Parathyroid adenoma (tissue), 2 donors: ENCODE data around the gene CPSF3.
"Not testable (repeated sequence)": the region's sequence is repeated elsewhere in the genome, so short reads cannot be mapped to it uniquely, and the experiment has no call there.

ENCODE experiments used
- H2AFZ ChIP-seq: fragments of 300-600 bp; sonication (generic); one replicate; pipeline ENCODE4 v1.7.0; 2017; ENCODE audit warnings: antibody characterized with exemption, mild to moderate bottlenecking
- H3K27ac ChIP-seq: fragments of 300-600 bp; sonication (generic); one replicate; pipeline ENCODE4 v1.7.0; 2017
- H3K27me3 ChIP-seq: fragments of 300-600 bp; sonication (generic); one replicate; pipeline ENCODE4 v1.7.0; 2017; ENCODE audit warnings: low read length; ENCODE audit not compliant: control insufficient read depth, insufficient read depth
- H3K36me3 ChIP-seq: fragments of 300-600 bp; sonication (generic); one replicate; pipeline ENCODE4 v1.7.0; 2017; ENCODE audit warnings: low read length; ENCODE audit not compliant: control insufficient read depth, insufficient read depth
- H3K4me1 ChIP-seq: fragments of 300-600 bp; sonication (generic); one replicate; pipeline ENCODE4 v1.7.0; 2017; ENCODE audit warnings: control low read depth
- H3K4me2 ChIP-seq: fragments of 300-600 bp; sonication (generic); one replicate; pipeline ENCODE4 v1.7.0; 2017; ENCODE audit warnings: low read length
- H3K4me3 ChIP-seq: fragments of 300-600 bp; sonication (generic); one replicate; pipeline ENCODE4 v1.7.0; 2017; ENCODE audit warnings: low read depth, low read length
- H3K79me2 ChIP-seq: fragments of 300-600 bp; sonication (generic); one replicate; pipeline ENCODE4 v1.7.0; 2017; ENCODE audit warnings: control low read depth
- H3K9ac ChIP-seq: fragments of 300-600 bp; sonication (generic); one replicate; pipeline ENCODE4 v1.7.0; 2017; ENCODE audit warnings: mild to moderate bottlenecking
- H3K9me3 ChIP-seq: fragments of 300-600 bp; sonication (generic); one replicate; pipeline ENCODE4 v1.7.0; 2017; ENCODE audit warnings: low read length; ENCODE audit not compliant: control insufficient read depth
- CTCF ChIP-seq: fragments of 300-600 bp; sonication (generic); IDR thresholded peaks from one replicate; pipeline ENCODE4 v1.7.0; 2017; ENCODE audit warnings: antibody characterized with exemption, mild to moderate bottlenecking
- donor health status: primary hyperparathyroidism.

The CPSF3 gene

GRCh38 chr2:9394816-9395215 lies 28.6 kb upstream of the CPSF3 start:
- no peak overlapping the region for H3K4me3 ChIP-seq
- no peak overlapping the region for H3K27ac ChIP-seq
- H3K36me3 ChIP-seq: no peaks in the 10 kb centered on the region
- no peak overlapping the region for H2AFZ ChIP-seq
- no peak overlapping the region for H3K4me2 ChIP-seq
- H3K27me3 ChIP-seq: no peaks in the 10 kb centered on the region
- no peaks in the 10 kb centered on the region for H3K4me1 ChIP-seq
- no peaks in the 10 kb centered on the region for H3K9me3 ChIP-seq
- no peak overlapping the region for H3K9ac ChIP-seq
- no peaks in the 10 kb centered on the region for H3K79me2 ChIP-seq
- no peak for TF ChIP-seq CTCF

- Histone ChIP-seq H3K27me3 (no peaks in the 10 kb centered on the region), H3K9ac (no peak overlapping the region), H3K4me2 (no peak overlapping the region), H3K4me1 (no peaks in the 10 kb centered on the region), H2AFZ (no peak overlapping the region), H3K79me2 (no peaks in the 10 kb centered on the region), H3K9me3 (no peaks in the 10 kb centered on the region), H3K36me3 (no peaks in the 10 kb centered on the region), H3K27ac (no peak overlapping the region), H3K4me3 (no peak overlapping the region)
- no peak for TF ChIP-seq CTCF
These were observed 26.3 kb upstream of the CPSF3 start for GRCh38 chr2:9397201-9397600.

GRCh38 chr2:9398251-9398650 lies 25.2 kb upstream of the CPSF3 start:
- H3K9ac ChIP-seq, H3K27me3 ChIP-seq, H3K27ac ChIP-seq: not testable (repeated sequence)

GRCh38 chr2:9398881-9399780 lies 24.3 kb upstream of the CPSF3 start:
- Histone ChIP-seq H3K79me2 (no peaks in the 10 kb centered on the region), H3K4me3 (no peak overlapping the region), H3K36me3 (no peaks in the 10 kb centered on the region), H3K4me2 (no peak overlapping the region), H3K27me3 (no peaks in the 10 kb centered on the region), H3K9me3 (no peaks in the 10 kb centered on the region), H3K4me1 (no peaks in the 10 kb centered on the region), H3K9ac (no peak overlapping the region), H3K27ac (no peak overlapping the region), H2AFZ (no peak overlapping the region)
- no peak for TF ChIP-seq CTCF

More at GRCh38 chr2:9398251-9398650, 25.2 kb upstream of the CPSF3 start:
- H3K4me1 ChIP-seq, H3K4me2 ChIP-seq, H3K9me3 ChIP-seq, H3K36me3 ChIP-seq, H2AFZ ChIP-seq, H3K4me3 ChIP-seq, H3K79me2 ChIP-seq: not testable (repeated sequence)

- Histone ChIP-seq H2AFZ (no peak overlapping the region), H3K4me3 (no peak overlapping the region), H3K9ac (no peak overlapping the region), H3K4me1 (no peaks in the 10 kb centered on the region), H3K9me3 (no peaks in the 10 kb centered on the region), H3K79me2 (no peaks in the 10 kb centered on the region), H3K27me3 (no peaks in the 10 kb centered on the region), H3K36me3 (no peaks in the 10 kb centered on the region), H3K4me2 (no peak overlapping the region), H3K27ac (no peak overlapping the region)
- no peak for TF ChIP-seq CTCF
These were observed 23.0 kb upstream of the CPSF3 start for GRCh38 chr2:9400268-9401058.
